Common myeloid progenitor, CD34-positive (primary cell): ENCODE data around the gene CUEDC2. TPM values are rescaled to one million over a fixed set of nuclear protein-coding genes. Genes with fewer than 3 reads are reported as not detected.

ENCODE experiments used
- CTCF ChIA-PET: fragments of 350-600 bp; sonication (Branson Sonifier 250); formaldehyde crosslinking; loops from one replicate; lab custom pipeline; 2021; ENCODE audit warnings: antibody characterized with exemption; lab: Charles Lee
- POLR2A ChIA-PET: fragments of 350-600 bp; sonication (Branson Sonifier 250); formaldehyde crosslinking; loops from one replicate; lab custom pipeline; 2021; ENCODE audit warnings: antibody characterized with exemption; lab: Charles Lee
- DNase-seq, 3 donors: peaks; one replicate each; pipeline versions ENCODE4 v3.0.0 to v3.0.0-alpha.2; 2013
- H3K27ac ChIP-seq, 2 experiments: 1 replicate in 1 of 2; 2 replicates in 1 of 2; pipeline ENCODE4 v1.7.0; 2013; ENCODE audit warnings: inconsistent platforms in 2 of 2, low read length in 2 of 2, mild to moderate bottlenecking in 2 of 2, low read depth in 1 of 2, moderate library complexity in 1 of 2; ENCODE audit not compliant: severe bottlenecking in 2 of 2, insufficient read depth in 1 of 2, poor library complexity in 1 of 2
- H3K27me3 ChIP-seq, 5 experiments: replicated peaks in 2 of 5; 1 replicate in 3 of 5; 2 replicates in 2 of 5; pipeline versions ENCODE4 v1.6.1 to v1.7.0; 2013; ENCODE audit warnings: low read length in 4 of 5, mild to moderate bottlenecking in 2 of 5, moderate library complexity in 2 of 5, inconsistent platforms in 1 of 5; ENCODE audit not compliant: insufficient read depth in 5 of 5, control insufficient read depth in 4 of 5
- H3K36me3 ChIP-seq, 4 experiments: 1 replicate in 2 of 4; 2 replicates in 2 of 4; pipeline versions ENCODE4 v1.6.1 to v1.7.0; 2013; ENCODE audit warnings: low read length in 3 of 4, control low read depth in 1 of 4, mild to moderate bottlenecking in 1 of 4; ENCODE audit not compliant: control insufficient read depth in 4 of 4, insufficient read depth in 4 of 4
- H3K4me1 ChIP-seq, 4 experiments: 1 replicate in 3 of 4; 2 replicates in 1 of 4; pipeline versions ENCODE4 v1.6.1 to v1.7.1; 2013; ENCODE audit warnings: low read length in 3 of 4, mild to moderate bottlenecking in 3 of 4, control low read depth in 1 of 4, inconsistent platforms in 1 of 4, moderate library complexity in 1 of 4; ENCODE audit not compliant: control insufficient read depth in 4 of 4, insufficient read depth in 4 of 4; ENCODE audit errors: control extremely low read depth in 1 of 4
- H3K4me3 ChIP-seq, 7 experiments: 1 replicate in 4 of 7; 2 replicates in 3 of 7; pipeline versions ENCODE4 v1.5.1 to v1.7.0; 2013; ENCODE audit warnings: mild to moderate bottlenecking in 7 of 7, low read length in 6 of 7, moderate library complexity in 6 of 7, inconsistent platforms in 2 of 7, low read depth in 2 of 7, control low read depth in 1 of 7; ENCODE audit not compliant: insufficient read depth in 4 of 7, control insufficient read depth in 1 of 7; ENCODE audit errors: extremely low read depth in 1 of 7
- H3K9me3 ChIP-seq, 5 experiments: 1 replicate in 4 of 5; 2 replicates in 1 of 5; pipeline versions ENCODE4 v1.6.1 to v1.7.1; 2013; ENCODE audit warnings: low read length in 4 of 5, mild to moderate bottlenecking in 2 of 5, inconsistent platforms in 1 of 5, low read depth in 1 of 5, moderate library complexity in 1 of 5; ENCODE audit not compliant: control insufficient read depth in 4 of 5, insufficient read depth in 2 of 5; ENCODE audit errors: control extremely low read depth in 1 of 5
- WGBS: methylation state at CpG from one replicate; pipeline ENCODE4 v1.1.5; 2013; ENCODE audit not compliant: insufficient coverage; 5-methylcytosine and 5-hydroxymethylcytosine counted together
- polyA plus RNA-seq: library from polyadenylated mRNA; unstranded; fragments of 120-200 nt; gene quantifications from one replicate; pipeline ENCODE4 v1.2.1, GENCODE V29; 2013

Gene CUEDC2
- polyA plus RNA-seq = 67.5 TPM

GRCh38 chr10:102432162-102432950 lies at the start of gene CUEDC2:
Gene CUEDC2, minus strand, starts transcription at chr10:102432574. Its CDS starts 7,386 bp downstream, at chr10:102425188.
- Histone ChIP-seq H3K4me1 (peaks cover 14 to 49% (median 48%) of the 10 kb centered on the region in 4 experiments), H3K4me3 (peak within 1 kb of the TSS; percentile 56 to 98 (median 83)), H3K27me3 (no peaks in the 10 kb centered on the region), H3K36me3 (peaks cover 0 to 3% (median 2%) of the 10 kb centered on the region in 4 experiments), H3K9me3 (no peaks in the 10 kb centered on the region), H3K27ac (peak within 1 kb of the TSS; percentile 64 to 84)
- ChIA-PET CTCF (interaction anchor here (0.7 to 8.3 kb wide), 8 partner anchors 8 to 213 kb away, joined by 3 to 71 read pairs (median 5); partner anchors contain the start of gene FBXL15), POLR2A (interaction anchor here (0.6 to 1.7 kb wide), 4 partner anchors 10 to 156 kb away, joined by 3 to 9 read pairs (median 4); partner anchors contain the start of genes FBXL15 and NFKB2)
- DNase-seq = peak; percentile 96 to 98 (median 98)
- WGBS = under 1% methylated on average over 28 of the region's 52 CpGs

GRCh38 chr10:102480396-102480795 lies 48.0 kb upstream of the CUEDC2 start:
- WGBS = 100% methylated on average over 6 of the region's 9 CpGs
- ChIA-PET CTCF (interaction anchor here (0.7 to 4.5 kb wide), 14 partner anchors 9 to 311 kb away, joined by 3 to 35 read pairs (median 9); partner anchors contain the start of genes ACTR1A and SUFU), POLR2A (interaction anchor here (0.6 kb wide), 1 partner anchor 92 kb away, joined by 3 read pairs; no protein-coding TSS in a partner anchor)
- Histone ChIP-seq H3K4me1 (peaks cover 0 to 2% (median 0%) of the 10 kb centered on the region in 4 experiments), H3K9me3 (no peaks in the 10 kb centered on the region), H3K36me3 (peaks cover 7 to 70% (median 50%) of the 10 kb centered on the region in 4 experiments), H3K4me3 (no peak overlapping the region), H3K27ac (no peak overlapping the region), H3K27me3 (no peaks in the 10 kb centered on the region)
- no peak for DNase-seq

- H3K36me3 ChIP-seq = peaks cover 7 to 62% (median 44%) of the 10 kb centered on the region in 4 experiments
- H3K27me3 ChIP-seq = no peaks in the 10 kb centered on the region
- POLR2A ChIA-PET = interaction anchor here (0.5 to 1.7 kb wide), 4 partner anchors 27 to 93 kb away, joined by 3 to 5 read pairs (median 4); partner anchors contain the start of gene NFKB2
- no peaks in the 10 kb centered on the region for H3K9me3 ChIP-seq
- CTCF ChIA-PET = interaction anchor here (0.7 to 4.5 kb wide), 24 partner anchors 9 to 310 kb away, joined by 3 to 35 read pairs (median 8); partner anchors contain the start of genes ACTR1A, C10orf95 and SUFU
- no peak overlapping the region for H3K4me3 ChIP-seq
- no peak for DNase-seq
- no peak overlapping the region for H3K27ac ChIP-seq
- peaks cover 0 to 2% (median 0%) of the 10 kb centered on the region in 4 experiments for H3K4me1 ChIP-seq
Observed at GRCh38 chr10:102479651-102480050, 47.3 kb upstream of the CUEDC2 start.

GRCh38 chr10:102476466-102477141 lies 44.2 kb upstream of the CUEDC2 start:
- Histone ChIP-seq H3K27ac (no peak overlapping the region), H3K9me3 (no peaks in the 10 kb centered on the region), H3K4me1 (peaks cover 0 to 4% (median 1%) of the 10 kb centered on the region in 4 experiments), H3K27me3 (no peaks in the 10 kb centered on the region), H3K36me3 (peaks cover 5 to 33% (median 22%) of the 10 kb centered on the region in 4 experiments), H3K4me3 (no peak overlapping the region)
- ChIA-PET CTCF (interaction anchor here (0.6 to 1.1 kb wide), 3 partner anchors 20 to 107 kb away, joined by 3 read pairs; no protein-coding TSS in a partner anchor), POLR2A (interaction anchor here (0.7 kb wide), 1 partner anchor 55 kb away, joined by 3 read pairs; no protein-coding TSS in a partner anchor)
- 78% methylated on average over 6 of the region's 9 CpGs for WGBS
- no peak for DNase-seq

- Histone ChIP-seq H3K4me1 (peaks cover 0 to 4% (median 1%) of the 10 kb centered on the region in 4 experiments), H3K4me3 (no peak overlapping the region), H3K36me3 (peaks cover 2 to 22% (median 16%) of the 10 kb centered on the region in 4 experiments), H3K27me3 (no peaks in the 10 kb centered on the region), H3K27ac (no peak overlapping the region), H3K9me3 (no peaks in the 10 kb centered on the region)
- 95% methylated on average over 5 of the region's 9 CpGs for WGBS
- no peak for DNase-seq
- ChIA-PET CTCF (interaction anchor here (1.1 to 2.3 kb wide), 2 partner anchors 52 to 108 kb away, joined by 3 to 9 read pairs; no protein-coding TSS in a partner anchor), POLR2A (no interaction called here)
Observed at GRCh38 chr10:102475451-102476040, 43.2 kb upstream of the CUEDC2 start.

- Histone ChIP-seq H3K4me1 (peaks cover 0 to 4% (median 0%) of the 10 kb centered on the region in 4 experiments), H3K9me3 (no peaks in the 10 kb centered on the region), H3K4me3 (no peak overlapping the region), H3K27me3 (no peaks in the 10 kb centered on the region), H3K36me3 (peaks cover 2 to 12% (median 5%) of the 10 kb centered on the region in 4 experiments), H3K27ac (no peak overlapping the region)
- CTCF ChIA-PET = interaction anchor here (1.0 to 4.1 kb wide), 7 partner anchors 12 to 117 kb away, joined by 3 to 23 read pairs (median 4); partner anchors contain the start of gene C10orf95
- POLR2A ChIA-PET = no interaction called here
- WGBS = 84% methylated on average over 24 of the region's 27 CpGs
- no peak for DNase-seq
Observed at GRCh38 chr10:102473445-102474331, 41.3 kb upstream of the CUEDC2 start.
